NB4 (cell line): ENCODE results near the gene FOXP1.

Experiments
- DNase-seq: peaks from one replicate; pipeline ENCODE4 v3.0.0; 2010; ENCODE audit warnings: low read depth
- H3K4me3 ChIP-seq: one replicate; pipeline ENCODE4 v1.5.1; 2011; ENCODE audit warnings: mild to moderate bottlenecking, low read depth, low read length, moderate library complexity
- MYC ChIP-seq: IDR thresholded peaks from 2 replicates; pipeline ENCODE4 v1.6.1; 2011; ENCODE audit warnings: low read depth, low read length
- POLR2A ChIP-seq: IDR thresholded peaks from 2 replicates; pipeline ENCODE4 v1.6.1; 2011; ENCODE audit warnings: mild to moderate bottlenecking; ENCODE audit not compliant: insufficient read length; ENCODE audit errors: extremely low read depth
- TF ChIP-seq, protein P1 (sequence below): IDR thresholded peaks from 2 replicates; pipeline ENCODE4 v1.6.1; 2011; ENCODE audit warnings: low read depth, low read length
- TF ChIP-seq, protein P2 (sequence below): IDR thresholded peaks from one replicate; pipeline ENCODE4 v1.5.1; 2012; ENCODE audit warnings: low read depth, low read length

Gene FOXP1

DNA sequence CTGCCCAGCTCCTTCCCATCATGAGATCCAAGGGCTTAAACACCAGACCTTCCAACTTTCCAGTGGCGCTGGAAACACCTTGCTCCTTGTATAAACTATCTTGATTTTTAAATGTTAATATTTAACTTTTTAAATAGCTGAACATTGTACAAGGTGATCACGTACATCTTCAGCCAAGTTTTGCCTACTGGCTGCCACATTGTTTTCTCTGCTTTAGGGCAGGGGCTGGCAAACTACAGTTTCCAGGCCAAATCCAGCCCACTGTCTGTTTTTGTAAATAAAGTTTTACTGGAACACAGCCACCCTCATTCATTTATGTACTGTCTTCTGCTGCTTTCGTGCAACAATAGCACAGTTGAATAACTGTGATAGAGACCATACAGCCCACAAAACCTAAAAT, 27.6 kb upstream of the FOXP1 start:
- TF ChIP-seq, protein P1, sequence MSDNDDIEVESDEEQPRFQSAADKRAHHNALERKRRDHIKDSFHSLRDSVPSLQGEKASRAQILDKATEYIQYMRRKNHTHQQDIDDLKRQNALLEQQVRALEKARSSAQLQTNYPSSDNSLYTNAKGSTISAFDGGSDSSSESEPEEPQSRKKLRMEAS, result no peak
- TF ChIP-seq MYC (no peak), POLR2A (no peak)
- TF ChIP-seq, protein P2, sequence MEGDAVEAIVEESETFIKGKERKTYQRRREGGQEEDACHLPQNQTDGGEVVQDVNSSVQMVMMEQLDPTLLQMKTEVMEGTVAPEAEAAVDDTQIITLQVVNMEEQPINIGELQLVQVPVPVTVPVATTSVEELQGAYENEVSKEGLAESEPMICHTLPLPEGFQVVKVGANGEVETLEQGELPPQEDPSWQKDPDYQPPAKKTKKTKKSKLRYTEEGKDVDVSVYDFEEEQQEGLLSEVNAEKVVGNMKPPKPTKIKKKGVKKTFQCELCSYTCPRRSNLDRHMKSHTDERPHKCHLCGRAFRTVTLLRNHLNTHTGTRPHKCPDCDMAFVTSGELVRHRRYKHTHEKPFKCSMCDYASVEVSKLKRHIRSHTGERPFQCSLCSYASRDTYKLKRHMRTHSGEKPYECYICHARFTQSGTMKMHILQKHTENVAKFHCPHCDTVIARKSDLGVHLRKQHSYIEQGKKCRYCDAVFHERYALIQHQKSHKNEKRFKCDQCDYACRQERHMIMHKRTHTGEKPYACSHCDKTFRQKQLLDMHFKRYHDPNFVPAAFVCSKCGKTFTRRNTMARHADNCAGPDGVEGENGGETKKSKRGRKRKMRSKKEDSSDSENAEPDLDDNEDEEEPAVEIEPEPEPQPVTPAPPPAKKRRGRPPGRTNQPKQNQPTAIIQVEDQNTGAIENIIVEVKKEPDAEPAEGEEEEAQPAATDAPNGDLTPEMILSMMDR, result no peak
- no peak overlapping the region for H3K4me3 ChIP-seq
- no peak for DNase-seq

DNA sequence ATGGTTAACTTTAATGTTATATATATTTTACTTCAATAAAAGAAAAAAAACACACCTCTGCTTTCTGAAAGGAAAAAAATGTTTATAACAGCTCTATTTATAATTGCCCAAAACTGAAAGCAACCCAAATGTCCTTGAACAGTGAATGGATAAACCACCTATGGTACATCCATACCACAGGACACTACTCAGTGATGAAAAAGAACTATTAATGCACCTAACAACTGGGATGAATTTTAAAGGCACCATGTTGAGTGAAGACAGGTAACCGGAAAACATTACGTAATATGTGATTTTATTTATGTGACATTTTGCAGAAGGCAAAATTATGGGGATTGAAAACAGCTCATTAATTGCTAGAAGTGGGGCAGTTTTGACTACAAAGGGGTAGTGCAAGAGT, 23.8 kb upstream of the FOXP1 start:
- H3K4me3 ChIP-seq, result no peak overlapping the region
- no peak for DNase-seq
- TF ChIP-seq, protein P1, result no peak
- TF ChIP-seq, protein P2, result no peak
- TF ChIP-seq POLR2A (no peak), MYC (no peak)

DNA sequence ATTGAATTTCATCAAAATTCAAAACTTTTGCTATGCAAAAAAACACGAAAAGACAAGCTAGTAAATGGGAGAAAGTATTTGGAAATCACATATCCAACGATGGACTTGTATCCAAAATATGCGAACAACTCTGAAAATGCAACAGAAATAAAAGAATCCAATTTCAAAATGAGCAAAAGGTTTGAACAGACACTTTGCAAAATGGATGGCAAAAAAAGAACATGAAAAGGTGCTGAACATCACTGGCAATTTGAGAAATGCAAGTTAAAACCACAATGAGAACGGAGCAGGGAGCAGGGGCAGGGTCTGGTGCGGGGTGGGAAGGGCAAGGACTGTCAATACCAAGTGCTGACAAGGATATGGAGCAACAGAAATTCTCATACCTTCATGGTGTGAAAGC, 23.1 kb upstream of the FOXP1 start:
- TF ChIP-seq MYC (no peak), POLR2A (no peak)
- TF ChIP-seq, protein P2, result no peak
- TF ChIP-seq, protein P1, result no peak
- DNase-seq, result no peak
- H3K4me3 ChIP-seq, result no peak overlapping the region

DNA sequence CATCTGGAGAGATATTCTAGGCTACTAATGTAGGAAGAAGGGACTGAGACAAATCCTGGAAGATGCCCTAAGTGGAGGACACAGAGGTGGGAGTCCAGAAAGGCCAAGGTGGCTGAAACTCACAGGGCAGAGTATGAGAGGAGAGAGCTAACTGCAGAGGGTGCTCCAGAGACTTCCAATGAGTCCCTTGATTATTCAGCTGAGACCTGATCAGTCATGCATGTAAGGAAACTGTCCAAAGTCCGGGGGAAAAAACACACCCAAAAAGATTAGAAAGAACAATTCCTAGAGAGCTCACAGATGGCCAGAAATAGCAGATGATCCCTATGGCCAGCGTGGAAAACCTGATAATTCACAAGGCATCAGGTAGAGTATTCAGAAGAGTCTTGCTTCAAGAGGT, 18.7 kb upstream of the FOXP1 start:
- TF ChIP-seq, protein P1, result no peak
- TF ChIP-seq, protein P2, result no peak
- TF ChIP-seq MYC (no peak), POLR2A (no peak)
- no peak overlapping the region for H3K4me3 ChIP-seq
- no peak for DNase-seq

DNA sequence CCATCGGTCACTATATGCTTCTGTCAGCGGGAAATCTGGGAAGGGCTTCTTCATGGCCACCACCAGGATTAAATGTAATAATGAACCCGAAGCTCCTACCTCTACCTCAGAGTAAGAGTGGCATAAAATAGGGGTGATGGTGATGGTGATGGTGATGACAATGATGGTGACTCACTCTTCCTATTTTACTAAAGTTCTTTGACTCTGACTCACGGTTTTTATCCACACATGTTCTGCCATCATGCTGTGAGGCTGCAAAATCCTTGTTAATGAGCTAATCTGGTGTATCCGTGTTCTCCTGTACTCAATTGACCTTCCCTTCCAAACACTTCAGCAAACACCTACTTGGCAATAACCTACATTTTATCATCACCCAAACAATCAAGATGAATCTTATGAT, 18.3 kb upstream of the FOXP1 start:
- TF ChIP-seq POLR2A (no peak), MYC (no peak)
- TF ChIP-seq, protein P2, result no peak
- TF ChIP-seq, protein P1, result no peak
- H3K4me3 ChIP-seq, result no peak overlapping the region
- DNase-seq, result no peak
